HG03439 (cell line): ENCODE results near the gene ZNF362.

Experiments used
- ATAC-seq: cut with Tn5 transposase; IDR thresholded peaks from one replicate; pipeline ENCODE4 v1.9.1; 2021; ENCODE audit warnings: mild to moderate bottlenecking, moderate library complexity; ENCODE audit not compliant: unreplicated experiment

Gene ZNF362

GRCh38 chr1:33244143-33244808, 12.0 kb upstream of the ZNF362 start:
- ATAC-seq, result no peak

GRCh38 chr1:33244809-33245186, 11.5 kb upstream of the ZNF362 start:
- no peak for ATAC-seq

DNA sequence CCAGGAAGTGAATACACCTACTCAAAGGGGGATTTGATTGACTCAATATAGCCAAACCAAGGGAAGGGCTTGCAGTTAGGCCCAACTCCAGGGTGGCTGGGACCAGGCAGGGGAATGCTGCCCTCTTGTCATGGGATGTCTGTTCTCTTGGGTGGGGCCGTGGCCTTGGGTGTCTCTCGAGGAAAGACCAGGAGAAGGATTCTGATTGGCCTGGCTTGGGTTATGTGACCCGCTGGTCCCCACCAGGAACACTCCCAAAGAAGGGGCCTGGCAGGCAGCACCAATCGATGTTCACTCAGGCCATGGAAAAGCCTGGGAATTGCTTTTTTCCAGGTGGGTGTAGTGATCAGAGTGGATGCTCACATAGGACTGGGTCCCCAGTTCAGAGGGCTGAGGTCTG, 10.1 kb upstream of the ZNF362 start:
- ATAC-seq, result no peak

GRCh38 chr1:33247545-33247944, 8.7 kb upstream of the ZNF362 start:
- ATAC-seq, result no peak

DNA sequence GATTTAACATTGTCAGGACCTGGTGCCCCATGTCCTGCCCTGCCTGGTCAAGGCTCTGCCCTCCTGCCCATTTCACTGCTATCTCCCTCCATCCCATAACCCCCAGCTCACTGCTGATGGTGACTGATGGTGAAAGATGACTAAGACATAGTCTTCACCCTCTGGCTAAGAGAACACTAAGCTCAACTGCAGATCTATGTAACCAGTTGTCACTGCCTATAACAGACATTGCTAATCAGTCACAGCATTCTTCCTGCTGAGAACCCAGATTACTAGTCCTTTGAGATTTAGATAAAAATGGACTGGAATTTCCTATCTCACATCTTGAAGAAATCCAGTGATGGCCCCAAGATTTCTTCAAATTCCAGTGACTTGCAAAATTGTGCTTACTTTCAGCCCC, 8.0 kb upstream of the ZNF362 start:
- ATAC-seq, result no peak

DNA sequence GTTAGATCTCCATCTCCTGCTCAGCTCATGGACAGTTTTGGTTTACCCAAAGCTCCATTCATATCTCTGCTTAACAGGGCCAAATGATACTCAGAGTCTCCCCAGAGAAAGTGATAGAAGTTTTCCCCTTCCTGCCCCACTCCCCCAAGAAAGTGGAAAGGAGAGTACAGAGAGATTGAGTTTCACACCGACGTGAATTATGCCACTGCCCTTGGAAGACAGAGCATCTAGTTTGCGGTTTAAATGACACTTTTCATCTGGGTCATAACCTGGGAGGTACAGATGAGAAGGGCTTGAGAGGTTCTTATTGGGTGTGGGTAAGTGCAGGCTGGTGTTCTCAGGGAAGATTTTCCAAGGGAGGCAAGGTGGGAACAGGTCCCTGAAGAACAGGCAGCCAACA, 6.9 kb upstream of the ZNF362 start:
- ATAC-seq, result no peak

DNA sequence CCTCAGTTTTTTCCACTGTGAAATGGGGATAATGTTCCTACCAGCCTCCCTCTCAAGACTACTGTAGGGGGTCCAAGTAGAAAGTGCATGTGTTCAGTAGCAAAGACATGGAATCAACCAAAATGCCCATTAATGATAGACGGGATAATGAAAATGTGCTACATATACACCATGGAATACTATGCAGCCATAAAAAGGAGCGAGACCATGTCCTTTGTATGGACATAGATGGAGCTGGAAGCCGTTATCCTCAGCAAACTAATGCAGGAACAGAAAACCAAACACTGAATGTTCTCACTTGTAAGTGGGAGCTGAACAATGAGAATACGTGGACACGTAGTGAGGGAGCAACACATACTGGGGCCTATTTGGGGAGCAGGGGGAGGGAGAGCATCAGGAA, 6.1 kb upstream of the ZNF362 start:
- no peak for ATAC-seq

GRCh38 chr1:33250724-33251123, 5.6 kb upstream of the ZNF362 start:
- ATAC-seq, result no peak

DNA sequence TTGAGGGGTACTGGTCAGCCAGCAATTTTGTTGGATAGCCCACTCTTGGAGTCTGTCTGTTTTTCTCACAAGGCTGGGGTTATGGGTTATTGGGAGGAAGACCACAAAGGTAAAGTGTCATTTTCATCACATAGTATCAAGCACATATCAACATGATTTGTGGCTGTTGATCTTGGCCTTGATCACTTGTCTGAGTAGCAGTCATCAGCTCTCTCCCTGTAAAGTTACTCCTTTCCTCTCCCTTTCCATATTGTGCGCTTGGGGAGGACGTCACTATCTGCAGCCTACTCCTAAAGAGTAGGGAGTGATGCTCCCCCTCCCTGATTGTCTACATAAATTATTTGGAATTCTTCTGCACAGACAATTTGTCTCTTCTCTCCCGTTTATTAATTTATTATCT, 1.8 kb upstream of the ZNF362 start:
- no peak for ATAC-seq

GRCh38 chr1:33255347-33256220, 708 bp upstream of the ZNF362 start:
- no peak for ATAC-seq

- ATAC-seq, result no peak
Observed at GRCh38 chr1:33256221-33256470, 146 bp upstream of the ZNF362 start.

DNA sequence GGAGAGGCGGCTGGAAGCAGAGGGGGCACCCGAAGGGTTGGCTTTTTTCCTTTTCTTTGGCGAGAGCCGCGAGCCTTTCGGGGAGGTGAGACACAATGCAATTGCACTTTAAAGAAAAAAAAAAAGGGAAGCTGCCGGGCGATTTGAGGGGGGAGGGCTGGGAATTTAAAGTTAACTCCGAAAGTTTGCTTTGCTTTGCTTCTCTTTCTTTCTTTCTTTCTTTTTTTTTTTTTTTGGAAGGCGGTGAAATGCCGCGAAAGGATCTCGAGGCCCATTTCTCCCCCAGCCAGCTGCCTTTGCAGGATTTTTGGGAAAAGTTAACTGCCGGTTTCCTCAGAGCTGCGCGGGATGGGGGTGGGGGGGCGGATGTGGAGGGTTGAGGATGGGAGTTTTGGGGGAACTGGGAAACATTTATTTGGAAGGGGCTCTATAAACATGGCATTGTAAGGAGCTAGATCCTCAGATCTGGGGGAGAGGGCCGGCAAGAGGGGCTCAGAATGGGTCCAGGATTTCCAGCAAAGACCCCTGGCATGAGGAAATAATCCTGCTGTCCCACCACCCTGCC, 997 bp downstream of the ZNF362 start:
- ATAC-seq, result no peak

DNA sequence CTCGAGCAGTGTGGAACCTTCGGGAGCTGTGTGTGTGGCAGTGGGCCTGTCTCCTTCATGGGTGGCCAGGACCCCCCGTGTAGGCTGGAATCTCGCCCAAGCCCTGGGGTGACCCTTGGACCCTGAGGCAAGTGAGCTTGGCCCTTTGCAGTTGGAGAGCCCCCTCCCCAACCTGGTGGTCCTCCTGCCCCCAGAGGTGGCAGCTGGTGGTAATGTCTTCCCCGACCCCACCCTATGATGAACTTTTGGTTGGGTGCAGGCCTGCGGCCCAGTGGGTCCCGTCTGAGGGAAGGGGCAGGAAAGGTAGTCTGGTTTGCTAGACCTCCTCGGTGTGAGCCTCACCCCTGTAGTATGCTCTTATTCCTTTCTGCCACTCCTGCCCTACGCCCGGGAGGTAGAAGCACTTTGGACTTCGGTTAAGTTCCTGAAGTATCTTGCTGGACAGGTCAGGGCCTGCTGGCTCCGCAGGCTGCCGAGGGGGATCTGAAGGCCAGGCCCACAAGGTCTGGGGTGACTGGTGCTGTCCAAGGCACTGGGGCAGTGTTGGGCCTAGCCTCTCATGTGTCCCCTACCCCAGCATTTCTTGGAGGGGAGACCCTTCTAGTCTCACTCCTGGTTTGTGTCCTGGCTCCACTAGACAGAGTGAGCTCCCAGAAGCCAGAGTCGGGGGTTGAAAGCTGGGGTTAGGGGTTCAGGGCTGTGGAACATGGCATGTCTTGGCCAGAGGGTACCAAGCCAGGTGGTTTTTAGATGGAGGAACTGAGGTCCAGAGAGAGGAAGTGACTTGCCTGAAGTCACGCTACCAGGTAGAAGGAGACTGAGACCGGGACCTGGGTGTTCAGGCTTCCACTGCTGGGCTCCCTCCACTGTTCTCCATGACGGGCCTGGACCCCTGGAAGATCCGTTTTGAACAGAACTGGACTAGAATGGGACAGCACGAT, 1.8 kb downstream of the ZNF362 start:
- no peak for ATAC-seq

- no peak for ATAC-seq
Observed at GRCh38 chr1:33258788-33259274, 2.5 kb downstream of the ZNF362 start.

GRCh38 chr1:33259879-33260278, 3.6 kb downstream of the ZNF362 start:
- no peak for ATAC-seq

DNA sequence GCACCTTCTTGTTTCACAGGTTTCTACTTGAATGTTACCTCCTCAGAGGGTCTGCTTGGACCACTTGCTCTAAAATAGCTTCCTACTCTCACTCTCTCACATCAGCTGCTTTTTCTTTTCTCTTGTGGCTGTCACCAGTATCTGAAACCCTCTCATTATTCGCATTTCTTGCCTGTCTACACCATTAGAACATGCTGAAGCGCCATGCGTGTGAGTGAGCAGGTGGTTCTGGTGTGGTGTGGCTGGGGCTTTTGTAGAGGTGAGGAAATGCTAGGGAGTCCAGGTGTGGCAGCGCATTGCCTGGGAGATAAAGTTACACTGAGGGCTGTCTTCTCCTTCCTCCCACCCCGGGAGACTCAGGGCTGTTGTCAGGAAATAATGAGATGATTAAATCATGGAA, 4.1 kb downstream of the ZNF362 start:
- no peak for ATAC-seq

- no peak for ATAC-seq
Observed at GRCh38 chr1:33261344-33261743, 5.1 kb downstream of the ZNF362 start.

DNA sequence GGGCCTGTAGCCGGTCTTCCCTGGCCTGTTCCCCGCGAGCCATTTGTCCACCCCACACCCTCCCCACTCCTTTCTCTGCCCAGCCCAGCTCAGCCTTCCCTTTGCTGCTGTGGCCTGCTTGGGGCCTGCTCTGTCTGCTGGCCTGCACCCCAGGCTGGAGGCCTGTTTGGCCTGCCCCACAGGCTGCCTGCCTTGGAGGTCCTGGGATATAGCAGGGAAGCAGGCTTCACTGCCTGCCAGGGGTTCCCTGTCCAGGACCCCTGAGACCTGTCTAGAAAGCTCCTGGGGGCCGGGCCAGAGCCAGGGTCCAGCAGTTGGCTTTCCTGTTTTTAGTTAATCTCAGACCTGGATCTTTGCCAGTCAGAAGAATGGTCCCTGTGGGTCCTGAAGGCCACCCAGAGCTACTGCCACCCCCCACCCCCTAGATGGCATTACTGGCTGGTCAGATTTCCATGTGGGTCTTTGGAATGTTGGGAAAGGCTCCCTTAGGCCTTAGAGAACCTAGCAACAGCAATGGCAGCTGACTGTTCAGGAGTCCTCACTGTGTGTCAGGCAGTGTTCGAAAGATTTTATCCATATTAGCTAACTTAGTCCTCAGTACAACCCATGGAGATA, 7.7 kb downstream of the ZNF362 start:
- no peak for ATAC-seq

GRCh38 chr1:33265780-33266605, 9.7 kb downstream of the ZNF362 start:
- ATAC-seq, result no peak

DNA sequence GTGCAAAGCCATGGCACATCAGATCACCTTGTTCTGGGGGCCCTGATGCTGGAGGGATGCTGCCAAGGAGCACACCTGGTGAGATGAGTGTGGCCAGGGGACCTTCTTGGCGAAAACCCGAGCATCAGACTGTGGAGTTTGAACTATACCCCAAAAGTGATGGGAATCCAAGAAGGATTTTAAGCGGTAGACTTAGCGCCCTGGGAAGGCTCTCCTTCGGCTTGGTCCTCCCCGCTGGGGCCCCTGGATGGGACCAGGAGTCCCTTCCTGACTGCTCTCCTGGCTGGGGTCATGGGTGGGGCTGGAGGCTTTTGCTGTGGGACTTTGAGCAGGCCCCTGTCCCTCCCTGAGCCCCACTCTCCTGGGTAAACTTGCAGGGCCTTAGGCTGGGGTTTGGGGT, 10.5 kb downstream of the ZNF362 start:
- no peak for ATAC-seq
